8988T (cell line): ENCODE data around the gene ATP10B.
"Not testable (repeated sequence)": the region's sequence is repeated elsewhere in the genome, so short reads cannot be mapped to it uniquely, and the experiment has no call there.

ENCODE experiments used
- DNase-seq: peaks from one replicate; pipeline ENCODE4 v3.0.0; 2011

The ATP10B gene

DNA sequence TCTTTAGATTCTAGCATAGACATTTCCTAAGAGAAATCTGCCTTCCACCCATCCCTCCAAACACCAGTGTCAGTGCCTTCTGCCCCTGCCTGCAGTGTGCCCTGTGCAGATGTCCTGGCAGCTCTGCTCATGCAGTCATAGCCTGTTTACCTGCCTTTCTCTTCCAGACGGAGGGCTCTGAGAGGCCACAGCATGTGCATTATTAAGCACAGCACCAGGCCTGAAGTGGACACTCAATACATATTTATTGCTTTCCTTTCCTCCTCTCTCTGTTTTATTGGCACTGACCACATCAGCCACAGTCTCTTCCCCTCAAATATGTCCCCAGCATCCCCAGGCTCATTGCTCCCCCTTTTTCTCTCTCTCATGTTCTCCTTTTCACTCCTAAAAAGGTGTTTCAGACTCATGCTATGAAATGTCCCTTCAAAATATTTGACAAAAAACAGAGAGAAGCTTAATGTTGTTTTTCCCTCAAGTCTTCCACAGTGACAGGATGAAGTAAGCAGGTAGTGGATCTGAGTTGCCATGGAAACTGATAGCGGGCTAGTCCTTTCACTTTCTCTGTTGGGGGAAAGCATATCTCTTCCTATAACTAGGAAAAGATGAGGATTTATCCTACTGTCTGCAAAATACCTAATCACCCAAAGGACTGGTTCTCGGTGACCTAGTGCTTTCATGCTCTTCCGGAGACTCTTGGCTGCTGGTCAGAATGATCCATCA lies 100.9 kb downstream of the ATP10B start:
- DNase-seq = no peak

GRCh38 chr5:160749682-160750081 lies 102.3 kb downstream of the ATP10B start:
- no peak for DNase-seq

GRCh38 chr5:160749026-160749425 lies 103.0 kb downstream of the ATP10B start:
- no peak for DNase-seq

DNA sequence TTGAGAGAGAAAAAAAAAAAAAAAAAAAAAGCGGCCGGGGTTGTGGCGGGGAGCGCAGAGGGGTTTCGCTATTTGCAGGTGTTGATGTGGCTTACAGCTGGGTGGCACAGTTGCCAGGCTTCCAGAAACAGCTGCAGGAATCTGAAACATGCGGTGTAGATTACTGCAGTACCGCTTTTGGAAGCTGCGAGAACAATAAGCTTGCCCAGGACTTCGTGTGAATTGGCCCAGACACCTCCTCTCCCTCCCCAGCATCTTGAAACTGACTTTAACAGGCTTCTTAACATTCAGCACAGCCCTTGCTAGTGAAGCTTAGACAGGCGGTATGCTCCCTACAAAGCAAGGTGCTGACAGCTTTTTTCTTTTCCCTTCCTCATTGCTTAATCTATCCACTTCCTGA lies 104.0 kb downstream of the ATP10B start:
- no peak for DNase-seq

- DNase-seq = no peak
Observed at GRCh38 chr5:160747559-160747958, 104.5 kb downstream of the ATP10B start.

GRCh38 chr5:160744268-160745101 lies 107.5 kb downstream of the ATP10B start:
- DNase-seq = no peak

DNA sequence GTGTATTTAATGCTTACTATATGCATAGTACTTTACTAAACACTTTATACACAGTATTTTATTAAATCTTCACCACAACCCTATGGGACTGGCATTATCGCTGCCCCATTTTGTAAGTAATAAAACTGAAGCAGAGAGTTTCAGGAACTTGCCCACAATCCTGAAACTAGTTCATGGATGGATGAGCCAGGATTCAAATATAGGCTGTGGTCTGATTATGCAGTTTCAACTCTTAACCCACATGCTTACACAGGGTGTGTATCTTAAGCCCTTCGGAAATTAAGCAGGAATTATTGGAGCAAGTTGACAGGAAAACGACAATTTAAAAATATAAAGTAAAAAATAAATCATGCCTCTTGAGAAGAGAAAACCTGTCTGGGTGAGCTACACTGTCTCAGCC lies 109.0 kb downstream of the ATP10B start:
- DNase-seq = no peak

- DNase-seq = no peak
Observed at GRCh38 chr5:160742446-160742845, 109.6 kb downstream of the ATP10B start.

DNA sequence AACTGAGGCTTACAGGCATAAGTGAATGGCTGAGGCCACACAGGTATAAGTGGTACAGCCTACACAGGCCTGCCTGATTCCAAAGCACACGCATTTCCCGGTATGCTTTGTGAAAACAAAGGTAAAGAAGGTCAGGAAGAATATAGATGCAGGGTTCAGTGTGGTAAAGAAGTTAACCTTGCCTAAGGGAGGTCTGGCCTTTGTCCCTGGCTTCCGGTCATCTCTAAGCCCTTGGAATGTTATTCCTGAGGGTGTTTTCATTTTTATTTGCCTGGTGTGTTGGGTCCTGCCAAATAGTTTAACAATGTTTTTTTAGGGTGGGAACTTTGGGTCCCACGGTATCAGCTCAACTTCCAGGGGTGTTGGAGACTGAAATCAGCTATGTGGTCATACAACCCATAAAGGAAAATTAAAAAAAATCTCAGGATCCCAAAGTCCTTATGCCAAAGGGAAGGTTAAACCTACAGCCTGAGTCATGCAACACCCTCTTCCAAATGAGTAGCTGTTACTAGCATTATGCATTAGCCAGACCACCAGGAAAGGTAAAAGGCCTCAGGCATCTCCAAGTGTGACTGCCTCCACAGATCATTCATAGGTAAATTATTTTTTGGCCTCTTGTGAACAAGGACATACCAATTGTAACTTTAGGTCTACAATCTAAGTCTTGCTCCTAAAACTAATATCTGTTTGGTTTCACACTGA lies 124.6 kb downstream of the ATP10B start:
- no peak for DNase-seq

DNA sequence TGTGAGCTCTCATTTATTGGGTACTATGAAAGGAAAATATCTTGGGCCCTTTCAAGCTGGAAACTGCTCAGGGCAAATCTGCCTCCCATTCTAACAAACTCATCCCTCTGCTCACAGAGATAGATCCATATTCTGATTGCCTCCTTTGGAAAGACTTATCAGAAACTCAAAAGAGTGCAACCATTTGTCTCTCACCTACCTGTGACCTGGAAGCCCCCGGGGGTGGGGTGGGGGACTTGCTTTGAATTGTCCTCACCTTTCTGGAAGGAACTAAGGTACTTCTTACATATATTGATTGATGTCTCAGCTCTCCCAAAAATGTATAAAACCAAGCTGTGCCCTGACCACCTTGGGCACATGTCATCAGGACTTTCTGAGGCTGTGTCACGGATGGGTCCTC lies 125.3 kb downstream of the ATP10B start:
- DNase-seq = no peak

DNA sequence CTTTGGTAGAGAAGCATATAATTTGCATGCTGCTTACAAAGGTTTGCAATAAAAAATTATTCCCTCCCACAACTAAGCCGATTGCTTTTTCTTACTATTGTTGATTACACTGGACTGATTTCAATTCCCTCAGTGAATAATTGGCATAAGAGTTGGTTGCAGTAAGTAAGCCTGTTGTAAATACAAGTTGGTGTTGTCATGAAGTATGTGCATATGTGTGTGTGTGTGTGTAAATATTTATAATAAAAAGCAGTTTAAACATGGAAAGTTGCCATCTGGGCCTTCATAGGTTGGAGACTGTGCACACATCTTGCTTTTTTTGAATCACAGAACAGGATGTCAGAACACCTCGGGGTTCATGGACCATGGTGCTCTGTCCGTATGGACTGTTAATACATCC lies 131.2 kb downstream of the ATP10B start:
- no peak for DNase-seq

DNA sequence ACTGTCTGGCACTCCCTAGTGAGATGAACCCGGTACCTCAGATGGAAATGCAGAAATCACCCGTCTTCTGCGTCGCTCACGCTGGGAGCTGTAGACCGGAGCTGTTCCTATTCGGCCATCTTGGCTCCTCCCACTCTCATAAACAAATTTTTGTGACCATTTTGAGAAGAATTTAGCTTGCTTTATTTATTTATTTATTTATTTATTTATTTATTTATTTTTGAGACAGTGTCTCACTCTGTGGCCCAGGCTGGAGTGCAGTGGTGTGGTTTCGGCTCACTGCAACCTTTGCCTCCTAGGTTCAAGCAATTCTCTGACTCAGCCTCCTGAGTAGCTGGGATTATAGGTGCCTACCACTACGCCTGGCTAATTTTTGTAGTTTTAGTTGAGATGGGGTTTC lies 136.5 kb downstream of the ATP10B start:
- not testable (repeated sequence) for DNase-seq

GRCh38 chr5:160703547-160704189 lies 148.3 kb downstream of the ATP10B start:
- DNase-seq = no peak

DNA sequence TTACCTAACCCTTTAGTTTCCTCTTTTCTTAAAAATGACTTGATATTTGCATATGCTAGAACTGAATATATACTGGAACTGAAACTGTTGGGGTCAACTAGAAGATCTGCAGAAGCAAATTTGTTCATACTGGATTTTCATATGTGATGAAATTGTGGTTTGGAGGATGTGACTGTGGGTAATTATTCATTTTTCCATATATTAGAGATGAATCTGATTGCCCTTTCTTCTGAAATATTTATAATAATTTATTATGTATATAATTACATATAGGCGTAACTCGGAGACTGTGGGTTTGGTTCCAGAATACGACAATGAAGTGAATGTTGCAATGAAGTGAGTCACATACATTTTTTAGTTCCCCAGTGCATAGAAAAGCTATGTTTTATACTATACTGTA lies 149.1 kb downstream of the ATP10B start:
- no peak for DNase-seq

- DNase-seq = no peak
Observed at GRCh38 chr5:160702311-160702803, 149.7 kb downstream of the ATP10B start.

GRCh38 chr5:160701403-160701802 lies 150.6 kb downstream of the ATP10B start:
- no peak for DNase-seq

DNA sequence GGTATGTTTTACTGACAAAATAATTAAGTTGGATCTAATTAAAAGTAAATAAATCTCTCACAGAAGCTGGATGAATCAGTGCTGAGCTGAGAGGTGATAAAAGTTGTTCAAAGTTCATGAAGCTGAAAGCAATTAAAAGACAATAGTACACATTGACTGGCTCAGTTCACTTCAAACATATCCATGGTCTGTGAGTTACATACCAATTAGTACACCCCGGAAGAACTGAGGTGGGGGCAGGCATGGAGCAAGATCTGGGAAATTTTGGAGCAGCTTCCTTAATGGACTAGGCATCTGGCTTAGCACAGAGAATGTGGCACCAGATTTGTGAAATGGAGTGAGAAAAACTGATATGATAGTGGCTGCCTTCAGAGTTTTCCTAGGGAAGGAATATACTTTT lies 152.7 kb downstream of the ATP10B start:
- no peak for DNase-seq

GRCh38 chr5:160697281-160697680 lies 154.7 kb downstream of the ATP10B start:
- DNase-seq = no peak

- DNase-seq = no peak
Observed at GRCh38 chr5:160694896-160695295, 157.1 kb downstream of the ATP10B start.

GRCh38 chr5:160693831-160694465 lies 158.1 kb downstream of the ATP10B start:
- DNase-seq = no peak

DNA sequence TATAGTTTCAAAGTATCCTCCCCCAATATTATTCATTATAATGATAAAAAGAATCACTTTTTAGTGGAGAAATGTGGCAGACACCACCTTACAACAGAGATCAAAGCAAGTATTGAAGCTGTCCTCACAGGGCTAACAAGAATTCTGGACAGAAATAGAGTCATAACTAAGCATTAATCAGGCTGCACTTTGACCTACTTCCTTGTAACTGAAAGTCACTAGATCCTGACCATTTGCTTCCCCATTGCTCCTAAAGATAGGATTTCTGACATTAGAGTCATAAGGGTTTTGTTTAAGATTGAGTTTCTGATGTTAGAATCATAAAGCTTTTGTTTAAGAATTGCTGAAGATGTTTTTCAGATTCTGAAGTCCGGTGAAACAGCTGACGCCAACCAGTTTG lies 159.7 kb downstream of the ATP10B start:
- DNase-seq = no peak

GRCh38 chr5:160685695-160686094 lies 166.3 kb downstream of the ATP10B start:
- no peak for DNase-seq

DNA sequence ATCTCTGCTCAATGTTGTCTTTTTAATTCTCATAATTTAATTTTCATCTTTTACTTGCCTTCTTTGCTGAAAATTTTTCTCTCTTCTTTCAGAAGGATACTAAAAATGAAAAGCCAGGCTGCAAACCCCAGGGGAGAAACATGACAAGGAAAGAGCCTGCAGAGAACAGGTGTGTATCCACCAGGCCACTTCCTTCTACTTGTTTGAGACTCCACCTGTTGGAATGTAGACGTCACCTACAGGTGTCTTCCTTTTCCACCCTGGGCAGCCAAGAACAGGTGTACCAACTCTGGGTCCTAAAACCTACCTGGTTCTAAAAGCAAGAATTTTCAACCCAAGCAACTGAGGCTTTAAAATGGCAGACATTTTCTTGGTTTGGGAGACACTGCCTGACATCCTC lies 166.8 kb downstream of the ATP10B start:
- no peak for DNase-seq
